ENCODE measurements around the gene A2ML1. TPM values are rescaled to one million over a fixed set of nuclear protein-coding genes. Genes with fewer than 3 reads are reported as not detected.

The A2ML1 gene
- total RNA-seq, 1 experiment from 2014 or later, result 3.3 TPM

GRCh38 chr12:8813572-8814357 is 8.7 kb upstream of the A2ML1 start:
- no TSS peak for BruUV-seq (replicated peaks)
- H3K27me3 ChIP-seq (replicated peaks; ENCODE audit: insufficient read depth, low read depth, low read length, poor library complexity), result no peaks in the 10 kb centered on the region
- ChIA-PET POLR2A (ENCODE audit: low non-redundant PET) (no interaction called here), CTCF (no interaction called here)
- H3K4me1 ChIP-seq (ENCODE audit: insufficient read depth, low read length, poor library complexity, severe bottlenecking), result no peaks in the 10 kb centered on the region
- TF ChIP-seq CTCF (conservative IDR thresholded peaks at IDR 0.05; ENCODE audit: low read depth, low read length), result no peak
- no peak for TF ChIP-seq EZH2 (IDR thresholded peaks at IDR 0.05; ENCODE audit: borderline replicate concordance, low read depth, low read length, poor library complexity, severe bottlenecking)
- H3K36me3 ChIP-seq (ENCODE audit: insufficient read depth, low read length, poor library complexity, severe bottlenecking), result no peaks in the 10 kb centered on the region
- no peak overlapping the region for H3K27ac ChIP-seq (ENCODE audit: low read depth, low read length, poor library complexity, severe bottlenecking)
- H3K4me3 ChIP-seq (ENCODE audit: low read depth, low read length, poor library complexity, severe bottlenecking), result no peak overlapping the region
- no peak for DNase-seq (ENCODE audit: low spot score)
- intact Hi-C loops (cut with micrococcal nuclease; ENCODE audit: unreplicated experiment), result no loop called here
- H3K9me3 ChIP-seq (ENCODE audit: low read depth, low read length, poor library complexity, severe bottlenecking), result no peaks in the 10 kb centered on the region

GRCh38 chr12:8816448-8817050 is 5.9 kb upstream of the A2ML1 start:
- ChIA-PET CTCF (interaction anchor here (0.6 kb wide), 1 partner anchor 104 kb away, joined by 4 read pairs; no protein-coding TSS in a partner anchor), POLR2A (ENCODE audit: low non-redundant PET) (no interaction called here)
- no peak overlapping the region for H3K4me3 ChIP-seq (ENCODE audit: low read depth, low read length, poor library complexity, severe bottlenecking)
- TF ChIP-seq CTCF (conservative IDR thresholded peaks at IDR 0.05; ENCODE audit: low read depth, low read length) (no peak), EZH2 (IDR thresholded peaks at IDR 0.05; ENCODE audit: borderline replicate concordance, low read depth, low read length, poor library complexity, severe bottlenecking) (no peak)
- no peaks in the 10 kb centered on the region for H3K9me3 ChIP-seq (ENCODE audit: low read depth, low read length, poor library complexity, severe bottlenecking)
- no peaks in the 10 kb centered on the region for H3K4me1 ChIP-seq (ENCODE audit: insufficient read depth, low read length, poor library complexity, severe bottlenecking)
- no peak for DNase-seq (ENCODE audit: low spot score)
- H3K27me3 ChIP-seq (replicated peaks; ENCODE audit: insufficient read depth, low read depth, low read length, poor library complexity), result no peaks in the 10 kb centered on the region
- no peaks in the 10 kb centered on the region for H3K36me3 ChIP-seq (ENCODE audit: insufficient read depth, low read length, poor library complexity, severe bottlenecking)
- intact Hi-C loops (cut with micrococcal nuclease; ENCODE audit: unreplicated experiment), result no loop called here
- no peak overlapping the region for H3K27ac ChIP-seq (ENCODE audit: low read depth, low read length, poor library complexity, severe bottlenecking)
- BruUV-seq (replicated peaks), result no TSS peak

GRCh38 chr12:8817856-8818255 is 4.6 kb upstream of the A2ML1 start:
- H3K27me3 ChIP-seq (replicated peaks; ENCODE audit: insufficient read depth, low read depth, low read length, poor library complexity), result no peaks in the 10 kb centered on the region
- H3K27ac ChIP-seq (ENCODE audit: low read depth, low read length, poor library complexity, severe bottlenecking), result no peak overlapping the region
- no peaks in the 10 kb centered on the region for H3K4me1 ChIP-seq (ENCODE audit: insufficient read depth, low read length, poor library complexity, severe bottlenecking)
- no peak overlapping the region for H3K4me3 ChIP-seq (ENCODE audit: low read depth, low read length, poor library complexity, severe bottlenecking)
- no peak for TF ChIP-seq CTCF (conservative IDR thresholded peaks at IDR 0.05; ENCODE audit: low read depth, low read length)
- intact Hi-C loops (cut with micrococcal nuclease; ENCODE audit: unreplicated experiment), result no loop called here
- no peaks in the 10 kb centered on the region for H3K9me3 ChIP-seq (ENCODE audit: low read depth, low read length, poor library complexity, severe bottlenecking)
- no peaks in the 10 kb centered on the region for H3K36me3 ChIP-seq (ENCODE audit: insufficient read depth, low read length, poor library complexity, severe bottlenecking)
- ChIA-PET CTCF (no interaction called here), POLR2A (ENCODE audit: low non-redundant PET) (no interaction called here)
- DNase-seq (ENCODE audit: low spot score), result no peak
- BruUV-seq (replicated peaks), result no TSS peak
